ENCODE measurements around the gene OLIG1.

- TF ChIP-seq GATA2 (IDR thresholded peaks at IDR 0.05; ENCODE audit: low read depth, low read length) (no peak), GATA3 (IDR thresholded peaks at IDR 0.05; ENCODE audit: low read depth, low read length) (no peak)
Observed at GRCh38 chr21:33064623-33065390, 5.1 kb upstream of the OLIG1 start.

All from SH-SY5Y (cell line).